SK-N-SH treated with all-trans-retinoic acid at 6 μM for 48 hours (cell line): ENCODE results near the gene MADD.

Experiments
- CSRNP3 ChIP-seq: fragments of 250-450 bp; sonication (Bioruptor Pico); IDR thresholded peaks from 2 replicates; pipeline ENCODE4 v1.5.1; 2021; ENCODE audit warnings: mild to moderate bottlenecking, moderate library complexity
- ZNF70 ChIP-seq: fragments of 450-650 bp; formaldehyde crosslinking; IDR thresholded peaks from 2 replicates; pipeline ENCODE4 v1.5.0; 2020; ENCODE audit warnings: mild to moderate bottlenecking, moderate library complexity
- ZNF8 ChIP-seq: fragments of 450-650 bp; formaldehyde crosslinking; IDR thresholded peaks from 2 replicates; pipeline ENCODE4 v1.5.0; 2020; ENCODE audit warnings: mild to moderate bottlenecking, moderate library complexity

DNA sequence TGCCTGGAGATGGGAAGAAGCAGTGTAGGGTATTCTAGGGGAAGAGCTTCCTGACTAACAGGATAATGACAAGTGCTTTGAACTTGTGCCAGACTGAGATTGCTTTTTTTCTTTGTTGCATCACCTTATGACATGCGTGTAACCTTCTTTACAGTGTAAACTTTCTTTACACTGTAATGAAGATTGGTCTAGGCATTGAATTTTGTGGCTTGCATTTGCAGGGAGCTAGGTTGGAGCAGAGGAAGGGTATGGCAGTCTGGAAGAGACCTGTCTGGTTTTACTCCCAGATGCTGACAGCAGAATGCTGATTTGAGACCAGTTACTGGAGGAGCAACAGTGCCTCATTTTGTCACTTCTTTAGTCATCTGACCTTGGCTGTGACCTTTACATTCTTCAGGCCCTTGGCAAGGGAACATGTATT lies 49.5 kb upstream of the MADD start:
- no peak for TF ChIP-seq ZNF70 (CRISPR knock-in tag)
- TF ChIP-seq ZNF8 (CRISPR knock-in tag) = no peak
- TF ChIP-seq CSRNP3 = no peak
